Tibial nerve (tissue), 4 donors: Measurements from ENCODE around the gene TTC39C. TPM values are rescaled to one million over a fixed set of nuclear protein-coding genes. Genes with fewer than 3 reads are reported as not detected.

ENCODE experiments used
- DNase-seq, 2 donors: peaks; one replicate each; pipeline ENCODE4 v3.0.0-alpha.2; 2019; ENCODE audit warnings: low spot score in 2 of 2
- H3K27ac ChIP-seq, 4 donors: fragments of 200-600 bp; sonication (generic) in 3 of 4; one replicate each; pipeline ENCODE4 v1.5.1; 2017 to 2019; ENCODE audit warnings: mild to moderate bottlenecking in 1 of 4
- H3K27me3 ChIP-seq, 2 donors: fragments of 200-600 bp; sonication (generic) in 1 of 2; one replicate each; pipeline versions ENCODE4 v1.5.1 to v1.6.0; 2017 to 2019
- H3K36me3 ChIP-seq, 3 donors: fragments of 200-600 bp; sonication (generic); one replicate each; pipeline ENCODE4 v1.5.1; 2018 to 2019
- H3K4me1 ChIP-seq, 4 donors: fragments of 200-600 bp; sonication (generic) in 3 of 4; one replicate each; pipeline ENCODE4 v1.5.1; 2017 to 2019
- H3K4me3 ChIP-seq, 4 donors: fragments of 200-600 bp; sonication (generic) in 3 of 4; one replicate each; pipeline ENCODE4 v1.5.1; 2017 to 2019; ENCODE audit warnings: mild to moderate bottlenecking in 1 of 4, moderate library complexity in 1 of 4
- H3K9me3 ChIP-seq, 4 donors: fragments of 200-600 bp; sonication (generic) in 3 of 4; one replicate each; pipeline ENCODE4 v1.5.1; 2017 to 2019
- CTCF ChIP-seq, 5 experiments: fragments of 200-600 bp in 3 of 5; fragments of 450-650 bp in 2 of 5; sonication (generic) in 3 of 5; IDR thresholded peaks; one replicate each; pipeline ENCODE4 v1.5.1; 2016 to 2019; ENCODE audit warnings: antibody characterized with exemption in 5 of 5, mild to moderate bottlenecking in 3 of 5, moderate library complexity in 2 of 5
- EP300 ChIP-seq, 2 donors: sonication (generic); formaldehyde crosslinking; IDR thresholded peaks; one replicate each; pipeline ENCODE4 v1.6.1; 2017; ENCODE audit warnings: antibody characterized with exemption in 2 of 2, mild to moderate bottlenecking in 1 of 2
- POLR2A ChIP-seq, 2 donors: fragments of 450-650 bp; IDR thresholded peaks; one replicate each; pipeline ENCODE4 v1.6.1; 2017; ENCODE audit warnings: antibody characterized with exemption in 2 of 2, mild to moderate bottlenecking in 2 of 2, moderate library complexity in 2 of 2
- WGBS, 2 donors: methylation state at CpG; one replicate each; pipeline ENCODE4 v1.1.5; 2018; 5-methylcytosine and 5-hydroxymethylcytosine counted together
- total RNA-seq, 4 donors: library from RNA; depleted of rRNA; stranded (reverse); fragments of >200 nt; gene quantifications; one replicate each; pipeline ENCODE4 v1.1.0, GENCODE V29; 2016

The TTC39C gene
- total RNA-seq, 4 donors from 2014 or later: 22.6 to 35.1 (median 29.3) TPM

DNA sequence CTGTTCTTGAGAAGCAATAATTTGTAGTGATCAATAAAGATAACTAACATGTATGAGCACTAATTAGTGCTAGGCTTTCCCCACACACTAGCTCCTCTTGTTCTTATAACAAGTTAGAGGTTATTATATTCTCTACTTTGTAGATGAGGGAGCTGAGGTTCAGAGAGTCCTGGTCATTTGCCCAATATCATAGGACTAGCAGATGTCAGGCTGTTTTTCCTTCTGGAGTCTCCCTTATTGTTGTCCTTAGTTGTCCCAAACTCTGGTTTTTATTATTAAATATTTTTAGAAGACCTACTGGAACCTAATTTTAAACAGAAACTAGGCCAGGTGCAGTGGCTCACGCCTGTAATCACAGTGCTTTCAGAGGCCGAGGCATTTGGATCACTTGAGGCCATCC lies 16.5 kb upstream of the TTC39C start:
- 94 to 100% methylated on average over 2 of the region's 2 CpGs for WGBS, 2 donors
- Histone ChIP-seq H3K4me1 (peaks cover 0 to 16% (median 6%) of the 10 kb centered on the region in 4 donors), H3K9me3 (no peaks in the 10 kb centered on the region), H3K27ac (no peak overlapping the region), H3K4me3 (no peak overlapping the region), H3K36me3 (no peaks in the 10 kb centered on the region), H3K27me3 (no peaks in the 10 kb centered on the region)
- TF ChIP-seq POLR2A (IDR thresholded peaks at IDR 0.05) (no peak), CTCF (IDR thresholded peaks at IDR 0.05) (no peak), EP300 (IDR thresholded peaks at IDR 0.05) (no peak)
- DNase-seq: no peak

- Histone ChIP-seq H3K9me3 (no peaks in the 10 kb centered on the region), H3K27me3 (no peaks in the 10 kb centered on the region), H3K4me3 (no peak overlapping the region), H3K4me1 (peaks cover 0 to 11% (median 4%) of the 10 kb centered on the region in 4 donors), H3K27ac (no peak overlapping the region), H3K36me3 (no peaks in the 10 kb centered on the region)
- DNase-seq: no peak
- 44 to 46% methylated on average over 4 of the region's 4 CpGs for WGBS, 2 donors
- TF ChIP-seq EP300 (IDR thresholded peaks at IDR 0.05): no peak
- TF ChIP-seq CTCF (IDR thresholded peaks at IDR 0.05): no peak
- no peak for TF ChIP-seq POLR2A (IDR thresholded peaks at IDR 0.05)
Observed at GRCh38 chr18:23998820-23999219, 15.7 kb upstream of the TTC39C start.

GRCh38 chr18:24000613-24001490 lies 13.7 kb upstream of the TTC39C start:
- Histone ChIP-seq H3K27ac (no peak overlapping the region), H3K9me3 (no peaks in the 10 kb centered on the region), H3K27me3 (no peaks in the 10 kb centered on the region), H3K4me1 (no peaks in the 10 kb centered on the region), H3K4me3 (no peak overlapping the region), H3K36me3 (no peaks in the 10 kb centered on the region)
- 90 to 93% methylated on average over 8 of the region's 8 CpGs for WGBS, 2 donors
- no peak for DNase-seq
- TF ChIP-seq POLR2A (IDR thresholded peaks at IDR 0.05): no peak
- TF ChIP-seq CTCF (IDR thresholded peaks at IDR 0.05): no peak
- no peak for TF ChIP-seq EP300 (IDR thresholded peaks at IDR 0.05)

DNA sequence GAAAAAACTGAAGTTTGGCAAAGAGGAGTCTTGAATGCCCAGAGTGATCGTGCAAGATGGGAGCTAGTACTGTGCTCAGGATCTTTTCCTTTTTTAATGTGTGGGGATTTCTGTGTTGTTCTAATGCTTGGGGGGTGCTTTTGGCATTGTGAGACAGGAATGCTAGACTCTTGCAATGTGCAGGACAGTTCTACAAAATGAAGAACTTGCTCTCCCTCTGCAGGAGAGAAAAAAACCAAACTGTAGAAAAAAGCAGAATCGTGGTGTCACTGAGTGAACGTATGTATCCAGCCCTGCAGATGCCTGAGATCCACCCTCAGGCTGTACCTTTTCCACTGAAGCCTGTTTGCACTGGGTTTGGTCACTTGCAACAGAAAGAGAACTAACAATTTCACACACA lies 12.1 kb upstream of the TTC39C start:
- no peak for DNase-seq
- 73 to 75% methylated on average over 3 of the region's 3 CpGs for whole genome bisulfite sequencing, 2 donors
- Histone ChIP-seq H3K4me1 (no peaks in the 10 kb centered on the region), H3K27ac (no peak overlapping the region), H3K36me3 (no peaks in the 10 kb centered on the region), H3K9me3 (no peaks in the 10 kb centered on the region), H3K4me3 (no peak overlapping the region), H3K27me3 (no peaks in the 10 kb centered on the region)
- TF ChIP-seq POLR2A (IDR thresholded peaks at IDR 0.05) (no peak), EP300 (IDR thresholded peaks at IDR 0.05) (no peak)

- no peak for TF ChIP-seq POLR2A (IDR thresholded peaks at IDR 0.05)
- TF ChIP-seq EP300 (IDR thresholded peaks at IDR 0.05): no peak
- TF ChIP-seq CTCF (IDR thresholded peaks at IDR 0.05): no peak
Observed at GRCh38 chr18:24003288-24003687, 11.3 kb upstream of the TTC39C start.

More at GRCh38 chr18:24003288-24003687, 11.3 kb upstream of the TTC39C start:
- Histone ChIP-seq H3K27me3 (no peaks in the 10 kb centered on the region), H3K4me1 (no peaks in the 10 kb centered on the region), H3K36me3 (no peaks in the 10 kb centered on the region), H3K27ac (no peak overlapping the region), H3K4me3 (no peak overlapping the region), H3K9me3 (no peaks in the 10 kb centered on the region)
- no peak for DNase-seq
- 84 to 87% methylated on average over 3 of the region's 3 CpGs for WGBS, 2 donors
